Smooth muscle cell of the brain vasculature (primary cell): ENCODE data around the gene IL3RA.
"Not testable (repeated sequence)": the region's sequence is repeated elsewhere in the genome, so short reads cannot be mapped to it uniquely, and the experiment has no call there.

Experiments used
- DNase-seq: peaks from one replicate; pipeline ENCODE4 v3.0.0-alpha.2; 2012; ENCODE audit warnings: low read depth, low spot score

The IL3RA gene

DNA sequence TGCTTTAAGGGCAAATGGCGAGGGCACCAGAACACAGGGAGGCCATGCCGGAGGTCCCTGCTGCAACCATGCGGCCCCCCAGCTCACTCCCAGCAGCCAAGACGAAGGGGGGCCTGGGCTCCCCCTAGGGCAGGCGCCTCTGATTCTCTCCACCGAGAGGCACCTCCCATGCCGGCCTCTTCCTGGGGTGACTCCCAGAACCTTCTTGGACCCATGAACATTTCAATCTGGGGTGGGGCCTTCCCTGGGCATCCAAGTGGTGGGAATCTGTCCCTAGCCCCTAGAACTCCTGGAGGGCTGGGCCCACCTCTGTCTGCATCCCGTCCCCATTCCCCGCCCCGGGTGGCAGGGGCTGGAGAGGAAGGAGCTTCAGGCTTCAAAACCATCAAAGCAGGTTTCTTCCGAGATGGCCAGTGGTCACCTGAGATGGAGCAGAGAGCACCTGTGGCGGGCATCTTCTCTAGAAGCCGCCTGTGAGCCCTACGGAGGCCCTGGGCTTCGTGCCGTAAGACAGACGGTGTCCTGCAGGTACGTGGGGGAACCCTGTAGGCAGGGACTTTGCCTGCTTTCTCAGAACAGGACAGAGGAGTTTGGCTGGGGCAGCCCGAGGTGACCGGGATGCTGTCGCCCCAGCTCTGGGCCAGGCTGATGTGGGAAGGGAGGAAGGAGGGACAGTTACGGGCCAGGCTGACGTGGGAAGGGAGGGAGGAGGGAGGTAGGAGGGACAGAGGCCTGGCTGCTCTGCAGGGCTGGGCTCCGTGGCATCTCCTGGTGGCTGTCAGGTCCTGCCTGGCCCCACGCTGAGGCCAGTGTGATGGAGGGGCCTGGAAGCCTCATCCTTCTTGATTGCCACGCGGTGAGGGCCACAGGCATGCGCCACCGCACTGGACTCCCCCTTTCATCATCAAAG, 62.1 kb downstream of the IL3RA start:
- DNase-seq: no peak

DNA sequence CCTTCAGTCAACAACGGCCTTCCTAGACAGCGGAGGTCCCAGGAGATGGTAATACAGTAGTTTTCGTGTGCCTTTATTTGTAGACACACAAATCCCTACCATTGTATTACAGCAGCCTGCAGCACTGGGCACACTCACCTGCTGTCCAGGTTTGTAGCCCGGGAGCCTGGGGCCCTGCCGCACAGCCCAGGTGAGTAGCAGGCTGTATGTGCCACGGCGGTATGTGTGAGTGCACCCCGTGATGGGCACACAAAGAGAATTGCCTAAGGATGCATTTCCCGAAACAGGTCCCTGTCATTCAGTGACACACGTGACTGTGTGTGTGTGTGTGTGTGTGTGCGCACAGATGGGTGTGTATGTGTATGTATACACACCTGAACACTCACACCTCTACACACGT, 63.5 kb downstream of the IL3RA start:
- no peak for DNase-seq

DNA sequence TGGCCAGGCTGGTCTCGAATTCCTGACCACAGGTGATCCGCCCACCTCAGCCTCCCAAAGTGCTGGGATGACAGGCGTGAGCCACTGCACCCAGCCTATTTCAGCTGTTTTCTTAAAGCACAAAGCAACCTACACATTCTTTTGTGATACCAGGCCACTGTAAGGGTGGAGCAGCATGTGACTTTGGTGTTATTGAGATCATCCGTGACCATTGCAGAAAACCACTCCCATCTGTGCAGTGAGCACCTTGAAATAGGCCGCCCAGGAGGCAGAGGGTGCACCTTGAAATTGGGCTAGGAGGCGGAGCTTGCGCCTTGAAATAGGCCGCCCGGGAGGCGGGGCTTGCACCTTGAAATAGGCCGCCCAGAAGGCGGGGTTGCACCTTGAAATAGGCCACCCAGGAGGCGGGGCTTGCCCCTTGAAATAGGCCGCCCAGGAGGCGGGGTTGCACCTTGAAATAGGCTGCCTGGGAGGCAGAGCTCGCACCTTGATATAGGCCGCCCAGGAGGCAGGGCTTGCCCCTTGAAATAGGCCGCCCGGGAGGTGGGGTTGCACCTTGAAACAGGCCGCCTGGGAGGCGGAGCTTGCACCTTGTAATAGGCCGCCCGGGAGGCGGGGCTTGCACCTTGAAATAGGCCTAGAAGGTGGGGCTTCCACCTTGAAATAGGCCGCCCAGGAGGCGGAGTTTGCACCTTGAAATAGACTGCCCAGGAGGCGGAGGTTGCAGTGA, 64.3 kb downstream of the IL3RA start:
- DNase-seq: no peak

DNA sequence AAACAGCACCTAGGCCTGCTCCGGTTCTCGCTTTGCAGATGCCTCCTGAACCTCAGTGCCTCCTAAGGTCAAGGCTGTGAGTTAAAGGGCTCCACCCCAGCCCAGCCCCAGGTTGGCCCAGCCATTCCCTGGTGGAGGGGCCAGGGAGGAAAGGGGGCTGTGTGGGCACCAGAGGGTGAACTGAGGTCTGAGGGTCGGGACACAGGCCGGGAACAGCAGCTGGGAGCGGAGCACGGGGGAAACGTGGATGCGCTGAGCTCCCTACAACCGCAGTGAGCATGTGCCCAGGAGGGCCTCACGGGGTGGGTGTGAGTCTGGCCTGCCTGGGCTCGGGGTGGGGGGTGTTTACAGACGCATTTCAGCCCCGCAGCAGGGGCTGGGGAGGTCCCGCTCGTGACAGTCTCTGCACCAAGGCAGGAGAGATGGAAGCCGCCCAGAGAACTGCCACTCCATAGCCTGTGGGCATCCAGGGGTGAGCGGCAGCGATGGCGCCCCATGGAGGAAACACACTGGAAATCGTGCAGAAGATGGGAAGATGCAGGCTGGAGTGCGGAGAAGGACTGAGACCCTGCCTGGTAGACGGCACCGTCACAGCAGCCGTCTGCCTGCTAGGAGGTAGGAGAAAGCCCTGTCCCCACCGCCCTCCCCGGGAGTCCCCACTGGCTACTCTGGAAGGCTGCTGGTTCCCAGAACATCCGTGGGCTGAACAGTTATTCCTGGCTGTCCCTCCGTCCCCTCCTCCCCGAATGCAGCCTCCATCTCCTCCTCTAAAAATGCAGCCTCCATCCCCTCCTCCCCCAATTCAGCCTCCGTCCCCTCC, 65.2 kb downstream of the IL3RA start:
- no peak for DNase-seq

DNA sequence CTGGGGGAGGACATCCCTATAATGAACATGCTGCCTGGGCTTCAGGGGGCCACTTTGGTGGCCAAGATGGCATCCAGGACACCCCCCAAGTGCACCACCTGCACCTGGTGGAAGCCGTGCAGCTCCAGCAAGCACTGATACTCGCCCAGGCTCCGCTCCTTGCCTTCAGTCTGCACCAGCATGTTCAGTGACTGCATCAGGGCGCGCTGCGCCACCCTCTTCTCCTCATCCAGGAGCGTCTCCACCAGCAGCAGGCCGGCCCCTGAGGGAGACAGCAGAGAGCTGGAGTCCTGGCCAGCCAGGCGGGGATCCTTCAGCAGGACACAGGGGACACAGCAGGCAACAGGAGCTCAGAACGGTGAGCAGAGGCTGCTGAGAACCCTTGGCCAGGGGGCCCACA, 66.6 kb downstream of the IL3RA start:
- DNase-seq: no peak

DNA sequence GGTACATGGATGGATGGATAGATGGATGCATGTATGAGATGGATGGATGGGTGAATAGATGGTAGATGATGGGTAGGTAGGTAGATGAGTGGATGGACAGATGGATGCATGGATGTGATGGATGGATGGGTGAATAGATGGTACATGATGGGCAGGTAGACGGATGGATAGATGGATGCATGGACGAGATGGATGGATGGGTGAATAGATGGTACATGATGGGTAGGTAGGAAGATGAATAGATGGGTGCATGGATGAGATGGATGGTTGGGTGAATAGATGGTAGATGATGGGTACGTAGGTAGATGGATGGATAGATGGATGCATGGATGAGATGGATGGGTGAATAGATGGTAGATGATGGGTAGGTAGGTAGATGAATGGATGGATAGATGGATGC, 67.3 kb downstream of the IL3RA start:
- not testable (repeated sequence) for DNase-seq

- not testable (repeated sequence) for DNase-seq
These were observed 69.2 kb downstream of the IL3RA start for GRCh38 chrX:1405769-1406168.

- DNase-seq: no peak
These were observed 70.5 kb downstream of the IL3RA start for GRCh38 chrX:1407035-1407434.

GRCh38 chrX:1411326-1411725, 74.7 kb downstream of the IL3RA start:
- no peak for DNase-seq

- no peak for DNase-seq
These were observed 76.1 kb downstream of the IL3RA start for GRCh38 chrX:1412551-1413161.

DNA sequence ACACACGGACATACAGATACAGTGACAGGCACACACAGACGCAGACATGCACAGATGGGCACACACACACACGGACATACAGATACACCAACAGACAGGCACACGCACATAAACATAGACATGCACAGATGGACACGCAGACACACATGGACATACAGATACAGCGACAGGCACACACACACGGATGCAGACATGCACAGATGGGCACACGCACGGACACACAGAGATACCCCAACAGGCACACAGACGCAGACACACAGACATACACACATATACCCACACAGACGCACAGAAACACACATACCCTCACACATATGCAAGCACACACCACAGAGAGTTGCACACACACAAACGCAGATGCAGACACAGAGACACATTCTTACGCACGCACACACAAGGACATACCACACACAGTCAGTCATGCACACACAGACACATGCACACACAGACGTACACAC, 79.8 kb downstream of the IL3RA start:
- DNase-seq: no peak

- no peak for DNase-seq
These were observed 80.6 kb downstream of the IL3RA start for GRCh38 chrX:1416965-1417760.

DNA sequence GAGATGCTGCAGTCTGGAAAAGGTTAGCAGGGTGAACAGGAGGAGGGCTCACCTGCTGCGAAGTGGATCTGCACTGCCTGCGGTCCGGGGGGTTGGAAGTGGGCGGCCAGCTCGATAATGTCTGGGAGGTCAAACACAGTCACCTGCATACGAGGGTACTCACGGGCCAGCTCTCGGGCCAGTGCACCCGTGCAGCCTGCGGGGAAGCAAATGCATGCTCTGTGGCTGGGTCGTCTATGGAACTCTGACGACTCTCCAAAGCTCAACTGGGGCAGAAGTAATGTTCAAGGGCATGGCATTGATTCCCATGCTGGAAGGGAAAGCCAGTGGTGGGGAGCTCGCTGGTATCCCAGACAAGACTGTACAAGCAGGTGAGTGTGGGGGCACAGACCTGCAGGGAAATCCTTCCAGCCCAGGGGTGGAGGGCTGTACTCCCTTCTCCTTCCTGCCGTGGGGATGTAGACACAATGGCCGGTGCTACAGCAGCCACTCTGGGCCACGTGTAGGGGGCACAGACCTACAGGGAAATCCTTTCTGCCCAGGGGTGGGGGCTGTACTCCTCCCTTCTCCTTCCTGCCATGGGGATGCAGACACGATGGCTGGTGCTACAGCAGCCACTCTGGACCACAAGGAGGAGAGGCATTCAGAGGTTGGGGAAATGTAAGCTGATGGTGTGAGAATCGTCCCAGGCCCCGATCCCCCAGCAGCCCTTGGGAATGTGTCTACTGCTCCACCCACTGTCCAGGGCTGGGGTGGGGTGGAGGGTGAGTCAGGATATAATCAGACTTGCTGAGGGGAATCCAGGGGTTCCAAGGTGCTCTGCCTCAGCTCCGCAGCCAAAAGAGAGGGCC, 81.6 kb downstream of the IL3RA start:
- no peak for DNase-seq

GRCh38 chrX:1418901-1419544, 82.4 kb downstream of the IL3RA start:
- no peak for DNase-seq

DNA sequence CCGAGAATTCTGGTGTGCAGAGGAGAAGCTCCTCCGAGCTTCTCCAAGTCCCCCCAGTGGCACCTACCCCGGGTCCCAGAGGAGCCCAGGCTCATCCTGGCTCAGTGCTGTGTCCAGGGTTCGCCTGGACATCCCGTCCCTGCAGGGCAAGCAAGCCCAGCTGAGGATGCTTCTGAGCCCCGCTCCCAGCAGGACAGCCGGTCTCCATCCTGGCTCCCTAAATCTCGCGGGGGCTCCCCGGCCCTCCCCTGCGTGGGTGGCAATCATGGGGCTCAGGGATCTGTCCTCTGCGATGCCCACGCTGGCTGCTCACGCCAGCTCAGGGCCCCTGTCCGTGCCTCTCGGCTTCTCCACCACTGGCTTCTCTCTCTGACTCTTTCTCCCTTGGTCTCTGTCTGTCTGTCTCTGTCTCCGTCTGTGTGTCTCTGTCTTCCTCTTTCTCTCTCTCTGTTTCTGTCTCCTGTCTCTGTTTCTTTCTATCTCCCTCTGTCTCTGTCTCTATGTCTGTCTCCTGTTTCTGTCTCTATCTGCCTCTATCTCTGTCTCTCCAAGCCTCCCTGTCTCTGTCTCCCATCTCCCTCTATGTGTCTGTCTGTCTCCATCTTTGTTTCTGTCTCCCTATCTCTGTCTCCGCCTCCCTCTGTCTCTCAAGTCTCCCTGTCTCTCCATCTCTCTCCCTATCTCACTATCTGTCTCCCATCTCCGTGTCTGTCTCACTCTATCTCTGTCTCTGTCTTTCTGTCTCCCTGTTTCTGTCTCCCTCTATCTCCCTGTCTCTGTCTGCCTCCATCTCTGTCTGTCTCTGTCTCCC, 83.2 kb downstream of the IL3RA start:
- no peak for DNase-seq

GRCh38 chrX:1420371-1420770, 83.8 kb downstream of the IL3RA start:
- DNase-seq: no peak

DNA sequence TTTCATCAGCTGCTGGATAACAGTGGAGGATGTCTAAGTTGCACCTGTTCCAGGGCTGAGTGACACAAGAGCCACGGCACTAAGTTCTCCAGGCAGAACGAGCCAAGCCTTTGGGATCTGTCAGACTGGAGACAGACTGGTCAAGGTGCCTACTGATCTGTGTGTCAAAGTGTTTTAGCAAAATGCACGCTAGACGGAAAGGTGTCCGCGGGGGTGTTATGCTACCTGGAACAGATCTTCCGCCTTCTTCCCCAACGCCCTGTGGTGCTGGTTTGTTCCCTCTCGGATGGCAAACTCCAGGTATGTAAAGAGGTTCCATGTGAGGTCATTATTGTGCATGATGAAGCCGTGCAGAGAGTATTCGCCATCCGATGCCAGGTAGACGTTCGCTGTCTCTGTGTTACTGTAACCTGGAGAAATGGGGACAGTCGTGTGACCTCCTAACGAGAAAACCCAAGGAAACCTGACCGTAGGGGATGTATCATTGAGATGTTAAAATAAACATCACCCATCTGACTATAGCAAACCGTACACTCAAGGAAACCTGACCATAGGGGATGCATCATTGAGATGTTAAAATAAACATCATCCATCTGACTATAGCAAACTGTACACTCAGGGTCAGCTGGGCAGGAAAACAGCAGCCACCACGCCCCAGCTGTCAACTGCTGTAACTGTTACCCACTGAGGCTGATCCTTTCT, 85.0 kb downstream of the IL3RA start:
- DNase-seq: no peak

DNA sequence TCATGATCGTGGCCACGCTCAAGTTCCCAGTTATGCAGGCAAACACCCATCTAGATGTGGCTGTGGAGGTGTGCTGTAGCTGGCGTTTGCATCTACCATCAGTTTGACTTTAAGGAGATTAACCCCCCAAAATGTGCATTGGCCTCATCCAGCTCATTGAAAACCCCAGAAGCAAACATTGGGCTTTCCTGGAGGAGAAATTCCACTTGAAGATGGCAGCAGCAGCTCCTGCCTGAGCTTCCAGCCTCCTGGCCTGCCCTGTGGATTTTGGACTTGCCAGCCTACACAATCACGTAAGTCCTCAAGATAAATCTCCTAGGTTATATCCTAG, 85.5 kb downstream of the IL3RA start:
- no peak for DNase-seq
